Muscle of leg (tissue), 16 donors: ENCODE results near the gene GABPB1. TPM values are rescaled to one million over a fixed set of nuclear protein-coding genes. Genes with fewer than 3 reads are reported as not detected.
"Not testable (repeated sequence)": the region's sequence is repeated elsewhere in the genome, so short reads cannot be mapped to it uniquely, and the experiment has no call there.

ENCODE experiments used
- DNase-seq: peaks from one replicate; pipeline ENCODE4 v3.0.0; 2013
- H3K27ac ChIP-seq: one replicate; pipeline ENCODE4 v1.5.1; 2013; ENCODE audit warnings: mild to moderate bottlenecking, low read length, control low read depth
- H3K27me3 ChIP-seq: one replicate; pipeline ENCODE4 v1.6.1; 2013; ENCODE audit warnings: low read length; ENCODE audit not compliant: control insufficient read depth, insufficient read depth
- H3K36me3 ChIP-seq: one replicate; pipeline ENCODE4 v1.6.1; 2013; ENCODE audit warnings: low read length; ENCODE audit not compliant: control insufficient read depth, insufficient read depth
- H3K4me1 ChIP-seq: one replicate; pipeline ENCODE4 v1.6.1; 2013; ENCODE audit warnings: low read length; ENCODE audit not compliant: control insufficient read depth, insufficient read depth
- H3K4me3 ChIP-seq: one replicate; pipeline ENCODE4 v1.5.1; 2013; ENCODE audit warnings: low read length, control low read depth
- H3K9me3 ChIP-seq: replicated peaks from 2 replicates; pipeline ENCODE4 v1.6.1; 2013; ENCODE audit warnings: low read depth, low read length; ENCODE audit not compliant: control insufficient read depth
- WGBS: methylation state at CpG from one replicate; pipeline ENCODE4 v1.1.5; 2013; ENCODE audit warnings: missing lambda C conversion rate; ENCODE audit not compliant: insufficient coverage; 5-methylcytosine and 5-hydroxymethylcytosine counted together
- long read RNA-seq, 11 donors: transcript quantifications; one replicate each; lab custom pipeline, GENCODE V29; 2026
- polyA plus RNA-seq, 8 donors: library from polyadenylated mRNA; unstranded; fragments of 120-200 nt; gene quantifications; one replicate each; pipeline versions ENCODE4 v1.2.1 to v1.2.3, GENCODE V29; 2013; ENCODE audit warnings: inconsistent platforms in 1 of 8, low replicate concordance in 1 of 8; ENCODE audit not compliant: insufficient read length in 8 of 8, insufficient read depth in 1 of 8
- total RNA-seq: library from RNA; stranded (reverse); fragments of 120-200 nt; gene quantifications from one replicate; pipeline ENCODE4 v1.2.4, GENCODE V29; 2013

The GABPB1 gene
- total RNA-seq (23.5 TPM), polyA plus RNA-seq (10 to 100 TPM; 14.2 to 22.1 (median 17.1) TPM)
- long read RNA-seq, donor 1, full-length matches to known transcripts: 1 of 18 reads
- long read RNA-seq, donor 1, partial matches to known transcripts: 17 of 18 reads
- long read RNA-seq, donor 1, other reads (novel, unspliced or antisense): 0 of 18 reads
- long read RNA-seq, donor 2: 0 reads
- long read RNA-seq, donor 3, full-length matches to known transcripts: 1 of 7 reads
- long read RNA-seq, donor 3, partial matches to known transcripts: 6 of 7 reads
- long read RNA-seq, donor 3, other reads (novel, unspliced or antisense): 0 of 7 reads
- long read RNA-seq, donor 4, full-length matches to known transcripts: 2 of 7 reads
- long read RNA-seq, donor 4, partial matches to known transcripts: 5 of 7 reads
- long read RNA-seq, donor 4, other reads (novel, unspliced or antisense): 0 of 7 reads
- long read RNA-seq, donor 5, full-length matches to known transcripts: 7 of 18 reads
- long read RNA-seq, donor 5, partial matches to known transcripts: 11 of 18 reads
- long read RNA-seq, donor 5, other reads (novel, unspliced or antisense): 0 of 18 reads
- long read RNA-seq, donor 6, full-length matches to known transcripts: 4 of 4 reads
- long read RNA-seq, donor 6, partial matches to known transcripts: 0 of 4 reads
- long read RNA-seq, donor 6, other reads (novel, unspliced or antisense): 0 of 4 reads
- long read RNA-seq, donor 7, full-length matches to known transcripts: 4 of 4 reads
- long read RNA-seq, donor 7, partial matches to known transcripts: 0 of 4 reads
- long read RNA-seq, donor 7, other reads (novel, unspliced or antisense): 0 of 4 reads
- long read RNA-seq, donor 8, full-length matches to known transcripts: 2 of 2 reads
- long read RNA-seq, donor 8, partial matches to known transcripts: 0 of 2 reads
- long read RNA-seq, donor 8, other reads (novel, unspliced or antisense): 0 of 2 reads
- long read RNA-seq, donor 9, full-length matches to known transcripts: 2 of 2 reads
- long read RNA-seq, donor 9, partial matches to known transcripts: 0 of 2 reads
- long read RNA-seq, donor 9, other reads (novel, unspliced or antisense): 0 of 2 reads
- long read RNA-seq, donor 10, full-length matches to known transcripts: 4 of 4 reads
- long read RNA-seq, donor 10, partial matches to known transcripts: 0 of 4 reads
- long read RNA-seq, donor 10, other reads (novel, unspliced or antisense): 0 of 4 reads
- long read RNA-seq, donor 11: 0 reads

DNA sequence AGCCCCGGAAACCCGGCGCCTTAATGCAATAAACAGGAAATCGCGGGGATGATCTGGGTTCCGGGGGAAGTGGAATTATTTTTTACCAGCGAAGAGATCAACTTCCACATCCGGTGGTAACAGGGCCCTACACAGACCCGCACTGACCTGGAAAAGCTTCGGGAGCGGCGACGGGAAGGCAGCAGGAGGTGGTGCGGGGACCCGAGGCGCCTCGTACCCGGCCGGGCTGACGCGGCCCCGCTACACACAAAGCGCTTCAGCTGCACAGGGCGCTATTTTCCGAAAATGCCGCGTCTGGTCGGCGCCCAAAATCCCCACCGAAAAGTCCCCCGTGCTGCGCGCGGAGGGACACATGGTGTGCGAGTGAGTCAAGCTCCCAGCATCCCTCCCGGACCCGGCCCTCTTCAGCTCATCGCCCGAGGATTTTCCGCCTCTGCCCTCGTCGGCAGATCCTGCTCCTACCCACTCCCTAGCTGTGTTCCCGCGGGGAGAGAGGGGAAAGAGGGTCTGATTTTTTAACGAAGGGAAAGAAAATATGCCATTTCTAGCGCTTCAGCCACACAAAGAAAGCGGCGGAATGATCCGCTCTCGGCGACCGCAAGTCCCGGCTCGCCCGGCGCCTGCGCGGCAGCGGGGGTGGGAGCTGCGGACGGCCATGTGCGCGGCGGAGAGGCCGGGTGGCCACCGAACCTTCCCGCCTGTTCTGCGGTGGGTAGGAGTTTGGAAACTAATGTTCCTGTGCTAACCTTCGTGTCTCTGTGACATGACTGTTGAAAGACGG, at the start of gene GABPB1:
Gene GABPB1 (minus strand): TSS at position 361 of the 781 bp plus-strand sequence. CDS start 45,400 bp downstream, outside the sequence.
- Histone ChIP-seq H3K36me3 (peaks cover 11% of the 10 kb centered on the region), H3K4me3 (peak within 1 kb of the TSS; percentile 83), H3K27ac (peak within 1 kb of the TSS; percentile 100), H3K27me3 (no peaks in the 10 kb centered on the region), H3K9me3 (no peaks in the 10 kb centered on the region), H3K4me1 (peaks cover 10% of the 10 kb centered on the region)
- DNase-seq: peak; percentile 97
- WGBS: under 1% methylated on average over 55 of the region's 70 CpGs

DNA sequence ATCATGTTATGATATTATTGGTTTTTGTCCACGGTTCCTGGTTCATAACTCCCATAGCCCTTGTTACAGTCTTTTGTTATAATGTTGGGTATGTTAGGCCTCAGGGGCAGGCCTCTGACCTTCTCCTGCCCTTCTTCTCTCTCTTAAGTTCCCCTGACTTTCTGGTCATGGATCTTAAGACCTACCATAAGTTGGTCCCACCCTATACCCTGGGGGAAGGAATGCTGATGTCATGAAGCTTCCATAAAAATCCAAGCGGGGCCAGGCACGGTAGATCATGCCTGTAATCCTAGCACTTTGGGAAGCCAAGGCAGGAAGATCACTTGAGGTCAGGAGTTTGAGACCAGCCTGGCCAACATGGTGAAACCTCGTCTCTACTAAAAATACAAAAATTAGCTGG, 36.6 kb upstream of the GABPB1 start:
- peak overlapping the region; percentile 70 for H3K27ac ChIP-seq
- H3K9me3 ChIP-seq, H3K36me3 ChIP-seq, H3K27me3 ChIP-seq, H3K4me3 ChIP-seq, H3K4me1 ChIP-seq: not testable (repeated sequence)
- WGBS: 45% methylated on average over 2 of the region's 4 CpGs
- DNase-seq: peak; percentile 34

DNA sequence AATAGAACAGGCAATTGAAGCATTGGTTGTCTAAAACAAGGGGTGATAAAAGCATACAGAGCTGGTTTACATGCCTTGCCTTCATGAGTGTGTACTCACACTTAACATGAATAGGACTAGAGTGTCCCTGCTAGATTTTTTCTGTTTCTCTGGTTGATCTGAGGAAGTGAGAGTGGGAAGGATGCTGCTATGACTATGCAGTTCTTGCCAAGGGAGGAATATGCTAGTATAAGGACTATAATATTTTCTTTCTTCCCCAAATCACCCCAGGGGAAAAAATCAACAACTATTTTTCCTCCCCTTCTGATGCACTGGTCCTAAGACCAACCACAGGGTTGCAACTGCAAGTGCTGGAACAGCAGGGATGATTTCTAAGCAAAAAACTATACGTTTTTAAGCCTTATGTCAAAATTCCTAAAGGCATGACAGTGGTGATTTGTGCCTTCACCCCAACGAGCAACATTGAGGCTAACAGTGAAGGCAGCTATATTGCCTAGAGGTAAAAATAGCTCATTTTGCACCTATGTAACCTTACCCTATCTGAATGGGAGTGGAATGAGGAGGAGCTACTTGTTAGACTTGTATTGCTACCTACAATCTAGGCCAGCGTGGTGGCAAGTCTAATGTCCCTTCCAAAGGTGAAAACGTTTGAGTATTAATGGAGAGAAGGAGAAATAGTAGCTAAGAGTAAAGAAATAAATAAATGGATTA, 35.7 kb upstream of the GABPB1 start:
- Histone ChIP-seq H3K27me3 (no peaks in the 10 kb centered on the region), H3K27ac (peak overlapping the region; percentile 26), H3K4me3 (no peak overlapping the region), H3K36me3 (no peaks in the 10 kb centered on the region), H3K4me1 (peaks cover 6% of the 10 kb centered on the region), H3K9me3 (no peaks in the 10 kb centered on the region)
- WGBS: 17% methylated on average over 1 of the region's 4 CpGs
- peak; percentile 68 for DNase-seq

DNA sequence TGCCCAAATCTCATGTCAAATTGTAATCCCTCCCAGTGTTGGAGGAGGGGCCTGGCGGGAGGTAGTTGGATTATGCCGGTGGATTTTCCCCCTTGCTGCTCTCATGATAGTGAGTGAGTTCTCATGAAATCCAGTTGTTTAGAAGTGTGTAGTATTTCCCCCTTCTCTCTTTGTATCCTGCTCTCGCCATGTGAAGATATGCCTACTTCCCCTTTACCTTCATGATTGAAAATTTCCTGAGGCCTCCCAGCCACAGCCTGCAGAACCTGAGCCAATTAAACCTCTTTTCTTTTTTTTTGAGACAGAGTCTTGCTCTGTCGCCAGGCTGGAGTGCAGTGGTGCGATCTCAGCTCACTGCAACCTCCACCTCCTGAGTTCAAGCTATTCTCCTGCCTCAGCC, 27.4 kb upstream of the GABPB1 start:
- not testable (repeated sequence) for DNase-seq, H3K4me1 ChIP-seq, H3K36me3 ChIP-seq, H3K9me3 ChIP-seq, H3K27ac ChIP-seq, H3K27me3 ChIP-seq, H3K4me3 ChIP-seq
- 56% methylated on average over 2 of the region's 5 CpGs for whole genome bisulfite sequencing

DNA sequence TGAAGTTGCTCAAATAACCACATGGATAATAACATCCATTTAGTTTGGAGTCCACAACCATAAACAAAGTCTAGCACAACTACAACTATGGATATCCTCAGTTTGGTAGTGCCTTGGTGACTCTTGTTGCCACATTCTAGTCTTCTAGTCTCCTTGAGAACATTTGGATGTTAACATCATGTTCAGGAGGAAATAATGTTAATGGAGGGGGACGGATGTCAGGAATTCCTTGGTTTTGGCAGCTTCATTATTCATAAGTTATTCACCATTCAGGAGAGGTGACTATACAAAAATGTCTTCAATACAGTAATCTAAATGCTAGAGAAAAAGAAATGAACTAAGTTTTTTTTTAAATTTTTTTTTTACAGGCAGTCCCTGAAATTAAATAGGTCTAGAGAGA, 26.4 kb upstream of the GABPB1 start:
- H3K27me3 ChIP-seq: no peaks in the 10 kb centered on the region
- H3K4me1 ChIP-seq: no peaks in the 10 kb centered on the region
- H3K27ac ChIP-seq: no peak overlapping the region
- H3K9me3 ChIP-seq: no peaks in the 10 kb centered on the region
- WGBS: no CpG with 5 or more reads among the region's 1 CpG
- DNase-seq: no peak
- no peaks in the 10 kb centered on the region for H3K36me3 ChIP-seq
- H3K4me3 ChIP-seq: no peak overlapping the region

DNA sequence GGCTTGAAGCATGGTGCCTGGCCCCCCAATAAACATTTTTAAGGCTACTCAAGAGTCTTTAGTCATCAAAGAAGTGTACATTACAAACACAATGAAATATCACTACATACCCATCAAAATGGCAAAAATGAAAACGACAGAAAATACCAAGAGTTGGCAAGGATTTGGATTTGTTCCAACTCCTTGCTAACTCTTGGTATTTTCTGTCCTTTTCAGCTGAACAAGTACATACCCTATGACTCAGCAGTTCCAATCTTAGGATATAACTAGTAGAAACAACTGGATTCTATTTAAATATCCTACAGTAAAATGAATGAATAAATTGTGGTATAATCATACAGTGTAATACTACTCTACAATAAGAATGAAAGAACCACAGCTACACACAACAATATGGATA, 25.1 kb upstream of the GABPB1 start:
- no peaks in the 10 kb centered on the region for H3K27me3 ChIP-seq
- no peaks in the 10 kb centered on the region for H3K9me3 ChIP-seq
- no peaks in the 10 kb centered on the region for H3K36me3 ChIP-seq
- H3K27ac ChIP-seq: no peak overlapping the region
- no peak overlapping the region for H3K4me3 ChIP-seq
- DNase-seq: no peak
- H3K4me1 ChIP-seq: no peaks in the 10 kb centered on the region
- WGBS: 100% methylated on average over 1 of the region's 1 CpG

DNA sequence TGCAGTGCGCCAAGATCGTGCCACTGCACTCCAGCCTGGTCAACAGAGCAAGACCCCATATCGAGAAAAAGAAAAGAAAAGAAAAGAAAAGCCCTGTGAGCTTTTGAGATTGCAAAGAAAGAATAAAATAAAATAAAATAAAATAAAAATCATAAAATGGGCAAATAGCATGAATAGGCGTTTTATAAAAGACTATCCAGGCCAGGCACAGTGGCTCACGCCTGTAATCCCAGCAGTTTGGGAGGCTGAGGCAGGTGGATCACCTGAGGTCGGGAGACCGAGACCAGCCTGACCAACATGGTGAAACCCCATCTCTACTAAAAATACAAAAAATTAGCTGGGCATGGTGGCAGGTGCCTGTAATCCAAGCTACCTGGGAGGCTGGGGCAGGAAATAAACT, 24.4 kb upstream of the GABPB1 start:
- not testable (repeated sequence) for H3K4me3 ChIP-seq, H3K27ac ChIP-seq, H3K4me1 ChIP-seq, H3K27me3 ChIP-seq, H3K36me3 ChIP-seq, H3K9me3 ChIP-seq, DNase-seq
- WGBS: no CpG with 5 or more reads among the region's 7 CpGs

DNA sequence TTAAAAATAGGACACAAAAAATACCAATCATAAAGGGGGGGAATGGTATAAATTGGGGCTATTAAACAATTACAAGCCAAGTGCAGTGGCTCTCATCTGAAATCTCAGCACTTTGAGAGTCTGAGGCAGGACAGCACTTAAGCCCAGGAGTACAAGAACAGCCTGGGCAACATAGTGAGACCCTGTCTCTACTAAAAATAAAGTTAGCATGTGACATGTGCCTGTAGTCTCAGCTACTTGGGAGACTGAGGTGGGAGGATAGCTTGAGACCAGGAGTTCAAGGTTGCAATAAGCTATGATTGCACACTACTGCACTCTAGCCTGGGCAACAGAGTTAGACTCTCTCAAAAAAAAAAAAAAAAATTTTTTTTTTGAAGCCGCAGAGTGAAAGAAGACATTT, 23.8 kb upstream of the GABPB1 start:
- no CpG with 5 or more reads among the region's 1 CpG for WGBS
- H3K4me3 ChIP-seq: no peak overlapping the region
- H3K4me1 ChIP-seq: no peaks in the 10 kb centered on the region
- H3K27me3 ChIP-seq: no peaks in the 10 kb centered on the region
- no peak overlapping the region for H3K27ac ChIP-seq
- no peak for DNase-seq
- no peaks in the 10 kb centered on the region for H3K36me3 ChIP-seq
- H3K9me3 ChIP-seq: no peaks in the 10 kb centered on the region
